Left renal cortex interstitium (tissue), 4 donors: ENCODE results near the gene ITGB6. TPM values are rescaled to one million over a fixed set of nuclear protein-coding genes. Genes with fewer than 3 reads are reported as not detected.

ENCODE experiments used
- DNase-seq, 4 donors: peaks; one replicate each; pipeline ENCODE4 v3.0.0-alpha.2; 2013; ENCODE audit warnings: low read depth in 4 of 4, low spot score in 2 of 4, missing footprints in 1 of 4
- polyA plus RNA-seq, 4 donors: library from polyadenylated mRNA; unstranded; fragments of 120-200 nt; gene quantifications; one replicate each; pipeline ENCODE4 v1.2.1, GENCODE V29; 2013; ENCODE audit not compliant: insufficient read length in 4 of 4

The ITGB6 gene
- polyA plus RNA-seq, 4 donors: 11.7 to 20.6 (median 16.2) TPM

- DNase-seq: no peak
These were observed 22.6 kb upstream of the ITGB6 start for GRCh38 chr2:160222546-160223283.

GRCh38 chr2:160221391-160222276 is 21.6 kb upstream of the ITGB6 start:
- DNase-seq: no peak

DNA sequence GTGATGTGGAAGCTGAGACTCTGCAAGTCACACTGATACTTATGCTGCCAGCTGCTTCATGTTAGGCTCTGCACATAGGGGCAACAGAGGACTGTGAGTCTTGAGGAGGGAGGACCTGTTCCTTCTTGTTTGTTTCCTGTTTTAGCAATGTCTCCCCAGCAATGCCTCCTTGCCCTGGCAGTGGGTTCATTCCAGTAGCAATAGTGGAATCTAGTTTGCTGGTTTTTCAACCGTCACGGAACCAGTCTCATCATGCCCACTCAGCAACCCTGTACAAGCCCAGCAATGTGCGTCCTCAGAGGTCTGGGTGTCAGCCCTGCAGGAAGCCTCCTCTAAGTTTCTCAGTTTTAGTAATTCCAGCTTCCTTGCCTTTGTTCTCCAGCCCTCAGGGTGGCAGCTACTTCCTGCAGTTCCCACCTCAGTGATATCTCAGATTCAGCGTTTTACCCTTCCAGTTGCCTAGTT is 20.5 kb upstream of the ITGB6 start:
- no peak for DNase-seq

- DNase-seq: no peak
These were observed 20.0 kb upstream of the ITGB6 start for GRCh38 chr2:160220026-160220425.

GRCh38 chr2:160214461-160215445 is 14.7 kb upstream of the ITGB6 start:
- DNase-seq: no peak

GRCh38 chr2:160213511-160213910 is 13.4 kb upstream of the ITGB6 start:
- no peak for DNase-seq

GRCh38 chr2:160210599-160211138 is 10.6 kb upstream of the ITGB6 start:
- no peak for DNase-seq

GRCh38 chr2:160209516-160209856 is 9.4 kb upstream of the ITGB6 start:
- DNase-seq: no peak

DNA sequence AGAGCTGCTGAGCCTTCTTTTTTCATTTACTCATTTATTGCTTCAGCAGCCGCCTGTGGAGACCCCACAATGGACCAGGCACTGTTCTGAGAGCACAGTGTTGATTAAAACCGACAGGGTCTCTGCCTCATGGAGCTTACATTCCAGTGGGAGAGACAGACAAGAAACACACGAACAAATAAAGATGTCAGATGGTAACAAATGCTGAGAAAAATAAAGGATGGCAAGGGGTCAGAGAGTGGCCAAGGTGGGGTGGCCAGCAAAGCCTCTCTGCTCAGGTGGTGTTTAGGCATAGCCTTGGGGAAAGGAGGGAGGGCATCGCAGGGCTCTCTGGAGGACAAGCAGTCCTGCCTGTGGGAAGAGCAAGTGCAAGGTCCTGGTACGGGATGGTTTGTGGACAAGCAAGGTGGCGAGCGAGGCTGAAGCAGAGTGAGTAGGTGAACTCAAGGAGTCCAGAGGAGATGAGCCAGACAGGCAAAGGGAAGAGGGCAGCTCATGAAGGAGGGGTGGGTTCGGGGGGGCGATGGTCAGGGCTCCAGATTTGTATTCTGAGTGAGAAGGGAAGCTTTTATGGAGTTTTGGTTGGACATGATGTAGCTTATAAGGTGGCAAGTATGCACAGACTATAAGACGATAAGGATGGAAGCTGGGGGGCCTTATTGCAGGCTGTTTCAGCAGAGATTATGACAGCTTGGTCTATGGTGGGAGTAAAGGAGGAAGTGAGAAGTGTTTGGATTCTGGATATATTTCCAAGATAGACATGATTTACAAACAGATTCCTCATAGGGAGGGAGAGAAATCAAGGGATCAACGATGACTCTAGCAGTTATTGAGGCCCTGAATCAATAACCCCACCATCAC is 8.8 kb upstream of the ITGB6 start:
- no peak for DNase-seq

DNA sequence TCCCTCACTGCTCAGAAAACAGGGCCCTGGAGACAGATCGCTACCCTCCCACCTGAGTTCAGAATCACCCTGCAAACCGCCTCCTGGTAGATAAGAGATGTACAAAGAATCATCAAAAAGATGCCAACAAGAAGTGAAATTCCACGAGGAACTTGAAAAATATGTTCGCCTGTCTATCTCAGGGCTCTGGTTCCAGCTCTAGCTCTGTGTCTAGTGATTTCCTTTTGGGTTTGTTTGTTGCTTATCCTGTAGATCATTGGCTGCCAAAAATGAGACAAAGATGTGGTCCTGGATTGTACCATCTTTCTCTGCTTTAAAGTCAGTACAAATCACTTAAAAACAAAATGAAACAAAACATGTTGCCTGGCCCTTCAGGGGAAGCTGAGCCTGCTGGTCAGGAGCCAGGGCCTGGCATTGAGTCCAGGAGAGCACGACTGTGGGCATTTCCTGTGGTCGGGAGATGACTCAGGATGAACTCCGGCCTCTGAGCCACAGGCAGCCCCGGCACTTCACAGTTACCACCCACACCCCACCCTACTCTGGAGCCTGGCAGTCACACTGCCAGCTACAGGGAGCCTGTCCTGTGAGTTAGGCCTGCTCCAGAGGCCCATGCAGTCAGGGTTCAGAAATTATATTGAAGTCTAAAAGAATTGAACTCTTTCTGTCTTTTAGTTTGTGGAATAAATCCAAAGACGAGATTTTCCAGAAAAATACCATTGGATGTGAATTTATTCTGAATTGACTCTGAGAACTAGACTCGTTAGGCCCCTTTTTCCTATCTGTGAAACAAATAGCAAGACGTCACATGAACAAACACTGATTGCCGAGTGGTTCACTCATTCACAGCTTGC is 8.0 kb upstream of the ITGB6 start:
- no peak for DNase-seq

GRCh38 chr2:160207271-160207670 is 7.2 kb upstream of the ITGB6 start:
- DNase-seq: no peak

DNA sequence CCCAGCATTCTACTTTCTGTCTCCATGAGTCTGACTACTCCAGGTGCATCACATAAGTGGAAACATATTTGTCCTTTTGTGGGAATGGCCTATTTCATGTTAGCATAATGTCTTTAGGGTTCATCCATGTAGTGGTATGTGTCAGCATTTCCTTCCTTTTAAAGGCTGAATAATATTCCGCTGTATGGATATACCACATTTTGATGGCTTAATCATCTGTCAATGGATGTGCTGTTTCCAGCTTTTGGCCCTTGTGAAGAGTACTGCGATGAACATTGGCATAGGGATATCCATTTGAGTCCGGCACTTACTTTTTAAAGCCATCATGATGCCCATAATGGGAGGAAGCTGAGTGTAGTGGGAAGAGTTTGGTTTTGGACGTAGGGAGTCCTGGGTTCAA is 6.4 kb upstream of the ITGB6 start:
- DNase-seq: no peak

DNA sequence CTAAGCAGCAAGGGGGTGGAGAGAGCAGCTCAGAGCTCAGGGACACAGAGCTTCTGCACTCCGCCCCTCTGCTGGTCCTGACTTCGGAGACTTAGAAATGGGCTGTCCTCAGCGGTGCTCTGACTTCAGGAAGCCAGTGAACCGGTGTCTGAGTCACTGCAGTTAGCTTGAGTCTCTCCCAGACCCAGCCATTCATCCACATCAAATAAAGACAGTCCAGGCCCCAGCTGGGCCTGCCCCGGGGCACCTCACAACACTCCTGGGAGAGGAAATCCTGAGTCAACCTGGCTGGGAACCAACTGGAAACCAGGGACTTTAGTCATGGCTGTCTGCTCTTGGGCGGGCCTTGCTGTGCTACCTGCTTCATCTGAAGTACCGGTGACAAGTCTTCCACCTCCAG is 5.4 kb upstream of the ITGB6 start:
- no peak for DNase-seq

- no peak for DNase-seq
These were observed 3.4 kb upstream of the ITGB6 start for GRCh38 chr2:160203422-160203821.

DNA sequence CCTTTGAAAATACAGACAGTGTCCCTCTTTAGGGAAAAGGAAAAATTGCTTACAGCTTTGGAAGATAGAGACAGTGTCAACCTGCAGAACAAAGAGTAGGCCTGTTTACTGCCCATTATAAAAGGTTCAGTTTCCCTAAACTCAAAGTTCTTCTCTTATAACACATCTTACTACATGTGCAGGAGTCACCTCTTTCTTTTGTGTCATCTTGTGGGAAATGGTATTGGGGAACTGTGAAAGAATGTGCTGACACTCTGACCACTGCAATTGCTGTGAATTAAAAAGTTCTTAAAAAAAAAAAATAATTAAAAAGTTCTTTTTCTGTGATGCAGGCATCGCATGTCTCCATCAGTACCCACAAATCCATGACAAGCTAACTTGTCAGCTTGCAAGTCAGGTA is 2.9 kb upstream of the ITGB6 start:
- no peak for DNase-seq

GRCh38 chr2:160201849-160202539 is 1.9 kb upstream of the ITGB6 start:
- no peak for DNase-seq

DNA sequence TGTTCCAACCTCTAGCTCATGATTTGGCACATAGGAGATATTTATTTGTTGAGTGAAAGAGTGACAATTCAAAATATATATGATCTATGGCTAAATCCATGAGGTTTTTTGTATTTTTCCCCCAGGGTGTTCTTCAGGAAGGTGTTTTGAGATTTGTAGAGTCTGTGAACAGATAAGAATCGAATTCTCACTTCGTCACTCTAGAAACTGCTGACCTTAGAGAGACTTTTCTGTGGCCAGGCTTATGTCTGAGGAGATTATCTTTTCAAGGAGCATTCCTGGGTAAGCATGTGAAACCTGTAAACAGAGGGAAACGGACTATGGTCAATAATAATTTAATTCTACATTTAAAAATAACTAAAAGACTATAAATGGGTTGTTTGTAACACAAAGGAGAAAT is 849 bp upstream of the ITGB6 start:
- no peak for DNase-seq

GRCh38 chr2:160199053-160199452 is 1.0 kb downstream of the ITGB6 start:
- DNase-seq: no peak
